NOMO-1 treated with dmso at 0.1 percent for 144 hours (cell line): ENCODE measurements around the gene TRMT61A.

Experiments used
- DNase-seq: peaks from one replicate; lab custom pipeline; 2025; ENCODE audit not compliant: unreplicated experiment; lab: John Stamatoyannopoulos, UW

TRMT61A gene

GRCh38 chr14:103528587-103529382 is at the start of gene TRMT61A:
TRMT61A (plus strand) TSS chr14:103529196; CDS start chr14:103529979, 783 bp downstream.
- peak; percentile 40 for DNase-seq

DNA sequence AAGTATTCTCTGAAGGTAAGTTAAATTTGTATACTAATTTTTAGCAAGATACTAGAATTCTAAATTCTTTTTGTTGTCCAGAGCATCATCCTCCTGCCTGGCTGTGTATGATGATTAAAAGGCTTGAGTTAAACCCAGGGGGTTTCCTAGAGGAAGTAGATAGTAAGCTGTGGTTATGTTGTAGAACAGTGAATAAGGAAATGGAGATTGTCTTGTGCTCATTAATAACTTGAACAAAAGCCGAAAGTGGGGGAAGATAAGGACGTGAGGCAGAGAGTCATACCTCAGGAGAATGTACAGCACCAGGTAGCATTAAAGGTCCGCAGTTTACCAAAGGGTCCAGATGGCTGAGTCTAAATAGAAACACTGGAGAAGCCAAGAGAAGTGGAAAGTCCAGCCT is 48.4 kb upstream of the TRMT61A start:
- DNase-seq: peak; percentile 2

GRCh38 chr14:103483600-103483999 is 45.4 kb upstream of the TRMT61A start:
- DNase-seq: no peak

GRCh38 chr14:103485504-103485903 is 43.5 kb upstream of the TRMT61A start:
- DNase-seq: no peak

DNA sequence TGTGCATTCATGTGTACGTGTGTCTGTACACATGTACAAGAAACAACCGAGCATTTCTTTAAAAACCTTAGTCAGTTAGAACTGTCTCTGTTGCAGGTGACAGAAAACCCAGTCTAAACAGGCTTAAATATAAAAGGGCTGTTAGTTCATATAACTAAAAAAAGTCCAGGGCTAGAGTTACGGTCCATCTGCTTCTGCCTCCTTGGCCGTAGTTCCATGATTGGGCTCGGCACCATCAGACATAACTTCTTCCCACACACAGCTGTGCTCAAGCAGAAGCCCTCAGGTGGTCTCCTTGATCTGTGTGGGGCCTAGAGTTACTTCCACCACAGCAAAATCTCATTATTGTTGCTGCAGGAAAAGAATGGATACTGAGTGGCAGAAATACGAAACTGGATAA is 40.9 kb upstream of the TRMT61A start:
- DNase-seq: no peak

- DNase-seq: no peak
Observed at GRCh38 chr14:103488960-103489359, 40.0 kb upstream of the TRMT61A start.

DNA sequence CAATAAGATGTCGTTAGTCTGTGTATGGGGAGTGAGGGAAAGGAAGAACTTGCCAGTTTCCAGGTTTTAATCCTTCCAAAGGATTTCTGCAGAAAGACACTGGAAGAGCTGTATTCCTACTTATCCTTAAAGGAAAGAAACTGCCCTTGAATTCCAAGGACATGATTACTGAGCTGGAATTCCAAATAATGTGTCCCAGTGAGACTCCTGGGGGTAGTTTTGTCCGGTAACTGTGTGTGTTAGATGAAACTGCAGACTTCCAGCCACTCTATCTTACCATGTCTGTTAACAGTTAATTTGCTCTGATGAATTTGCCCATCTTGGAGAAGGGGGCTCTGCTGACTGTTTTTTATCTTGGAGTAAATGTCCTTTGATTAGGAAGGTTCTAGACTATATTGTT is 39.4 kb upstream of the TRMT61A start:
- DNase-seq: no peak

- no peak for DNase-seq
Observed at GRCh38 chr14:103491691-103492090, 37.3 kb upstream of the TRMT61A start.

DNA sequence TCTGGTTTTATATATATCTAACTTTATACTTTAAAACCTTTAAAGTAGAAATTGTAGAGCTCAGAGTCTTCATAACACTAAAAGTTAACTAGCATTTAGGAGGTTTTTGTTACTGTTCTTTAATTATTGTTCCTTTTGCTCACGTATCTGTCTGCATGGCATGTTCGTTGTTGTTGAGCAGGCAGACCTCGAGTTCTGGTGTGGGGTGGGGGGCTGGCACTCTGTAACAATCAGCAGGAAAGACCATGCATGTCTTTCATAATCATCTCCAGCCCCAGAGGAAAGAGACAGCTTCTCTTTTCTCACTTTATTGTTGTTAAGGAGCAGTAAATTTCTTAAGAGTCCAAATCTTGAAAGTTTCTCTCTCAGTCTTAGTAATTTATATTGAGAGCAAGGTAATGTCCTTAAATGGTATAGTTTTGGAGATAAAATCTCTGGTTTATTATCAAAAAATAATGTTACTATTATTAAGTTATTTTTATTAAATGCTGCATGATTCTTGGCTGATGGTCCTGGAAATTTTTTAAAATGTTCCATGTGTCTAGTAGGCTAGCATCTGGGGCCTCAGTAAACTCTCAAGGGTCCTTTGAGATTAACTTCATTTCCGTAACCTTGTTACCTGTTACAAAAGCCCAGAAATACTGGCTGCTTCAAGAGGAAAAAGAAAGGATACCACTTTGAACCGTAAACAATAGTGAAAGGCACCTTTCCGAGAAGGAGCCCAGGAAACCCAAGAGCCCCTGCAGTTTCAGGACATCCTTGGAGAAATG is 36.7 kb upstream of the TRMT61A start:
- no peak for DNase-seq

- no peak for DNase-seq
Observed at GRCh38 chr14:103495854-103496253, 33.1 kb upstream of the TRMT61A start.

- DNase-seq: no peak
Observed at GRCh38 chr14:103496776-103497175, 32.2 kb upstream of the TRMT61A start.

- DNase-seq: no peak
Observed at GRCh38 chr14:103499709-103500108, 29.3 kb upstream of the TRMT61A start.

DNA sequence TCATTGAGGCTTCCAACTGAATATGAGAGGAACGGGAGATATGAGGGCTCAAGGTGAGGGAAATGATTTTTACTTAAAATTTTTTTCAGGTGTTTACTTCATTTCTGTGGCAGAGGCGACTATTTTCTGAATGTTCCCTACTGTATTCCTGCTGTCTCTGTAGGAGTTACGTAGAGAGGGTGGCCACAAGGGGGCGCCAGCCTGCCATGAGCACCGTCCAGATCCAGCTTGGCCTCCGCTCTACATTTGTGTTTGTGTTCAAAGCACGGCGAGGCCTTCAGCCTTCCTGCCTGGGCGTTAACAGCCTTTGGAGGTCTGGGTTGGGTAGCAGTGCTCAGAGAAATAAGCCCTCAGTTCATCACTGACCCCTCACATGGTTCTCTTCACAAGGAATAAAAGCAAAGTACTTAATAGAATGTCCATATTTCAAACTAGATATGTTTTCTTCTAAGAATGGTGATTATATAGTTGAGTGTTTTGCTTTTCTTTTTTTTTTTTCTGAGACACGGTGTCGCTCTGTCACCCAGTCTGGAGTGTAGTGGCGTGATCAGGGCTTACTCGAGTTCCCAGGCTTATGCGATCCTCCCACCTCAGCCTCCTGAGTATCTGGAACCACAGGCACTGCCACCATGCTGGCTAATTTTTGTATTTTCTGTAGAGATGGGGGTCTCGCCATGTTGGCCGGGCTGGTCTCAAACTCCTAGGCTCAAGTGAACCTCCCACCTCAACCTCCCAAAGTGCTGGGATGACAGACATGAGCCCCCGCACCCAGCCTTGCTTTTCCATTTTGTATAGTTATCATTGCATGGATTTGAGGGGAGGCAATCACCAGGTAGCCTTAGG is 28.6 kb upstream of the TRMT61A start:
- peak; percentile 35 for DNase-seq

DNA sequence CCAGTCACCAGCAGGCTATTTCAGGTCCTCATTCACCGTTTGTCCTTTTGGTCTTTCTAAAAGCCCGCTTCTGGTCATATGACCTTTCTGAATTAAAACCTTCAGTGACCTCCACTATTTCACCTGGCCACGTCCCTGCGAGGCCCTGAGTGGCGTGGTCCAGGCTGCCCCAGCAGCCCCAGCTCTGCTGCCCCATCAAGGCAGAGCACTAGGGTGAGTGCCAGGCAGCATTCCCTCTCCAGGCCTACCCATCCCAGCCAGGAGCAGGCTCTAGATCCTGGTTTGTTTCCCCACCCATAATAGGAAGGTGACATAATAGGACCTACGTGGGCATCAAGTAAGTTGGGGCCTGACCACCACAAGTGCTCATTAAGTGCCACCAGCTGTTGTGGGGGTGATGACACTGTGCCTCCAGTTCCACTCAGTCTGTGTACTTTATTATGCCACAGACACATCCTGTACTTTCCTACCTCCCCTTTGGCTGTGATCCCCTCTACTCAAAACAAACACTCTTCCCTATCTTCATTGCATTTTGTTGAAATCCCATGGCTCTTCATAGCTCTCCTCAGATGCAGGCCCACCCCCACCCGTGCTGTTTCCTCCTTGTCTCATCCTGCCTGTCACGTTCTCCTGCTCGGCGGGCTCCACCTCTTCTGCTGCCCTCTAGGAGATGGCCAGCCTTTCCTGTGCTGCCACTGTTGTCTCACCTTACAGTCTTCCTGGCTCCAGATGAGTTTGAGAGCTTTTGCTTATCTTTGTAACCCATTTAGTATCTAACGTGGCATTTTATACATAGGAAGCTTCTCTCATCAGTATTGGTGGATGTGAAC is 27.7 kb upstream of the TRMT61A start:
- DNase-seq: no peak

DNA sequence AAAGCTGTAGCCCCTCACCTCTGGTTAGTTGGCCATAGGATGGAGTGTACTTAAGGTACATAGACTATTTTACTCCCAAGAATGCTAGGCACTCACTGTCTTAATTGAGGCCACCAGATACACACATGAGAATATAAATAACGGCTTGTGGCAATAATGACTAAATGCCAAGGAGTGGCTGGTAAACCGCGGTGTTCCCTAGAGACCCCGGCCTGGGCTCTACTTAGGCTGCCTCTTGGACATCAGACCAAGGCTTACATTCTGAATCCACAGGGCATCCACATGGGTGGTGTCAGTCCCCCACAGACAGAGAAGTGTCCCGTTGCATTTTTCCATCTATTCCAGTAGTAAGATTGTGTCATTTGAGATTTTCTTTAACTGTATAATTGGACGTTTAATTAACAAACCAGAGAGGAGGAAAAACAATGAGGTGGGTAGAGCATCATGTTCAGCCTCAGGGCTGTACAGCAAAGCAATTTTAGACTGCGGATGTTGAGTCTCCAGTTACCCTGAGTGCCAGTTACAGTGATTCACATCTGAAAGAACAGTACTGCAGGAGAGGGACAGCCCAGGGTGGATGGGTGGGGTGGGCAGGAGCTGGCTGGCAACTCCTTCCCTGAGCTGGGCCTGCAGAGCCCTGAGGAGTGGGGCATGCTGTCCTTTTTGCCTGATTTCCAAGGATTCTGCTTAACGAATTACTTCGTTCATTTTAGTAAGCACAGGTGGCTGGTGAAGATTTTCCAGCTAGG is 26.9 kb upstream of the TRMT61A start:
- no peak for DNase-seq

DNA sequence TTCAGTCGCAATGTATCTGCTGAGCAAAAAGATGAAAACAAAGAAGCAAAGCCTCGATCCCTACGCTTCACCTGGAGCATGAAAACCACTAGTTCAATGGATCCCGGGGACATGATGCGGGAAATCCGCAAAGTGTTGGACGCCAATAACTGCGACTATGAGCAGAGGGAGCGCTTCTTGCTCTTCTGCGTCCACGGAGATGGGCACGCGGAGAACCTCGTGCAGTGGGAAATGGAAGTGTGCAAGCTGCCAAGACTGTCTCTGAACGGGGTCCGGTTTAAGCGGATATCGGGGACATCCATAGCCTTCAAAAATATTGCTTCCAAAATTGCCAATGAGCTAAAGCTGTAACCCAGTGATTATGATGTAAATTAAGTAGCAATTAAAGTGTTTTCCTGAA is 26.1 kb upstream of the TRMT61A start:
- no peak for DNase-seq

- no peak for DNase-seq
Observed at GRCh38 chr14:103503296-103503695, 25.7 kb upstream of the TRMT61A start.

DNA sequence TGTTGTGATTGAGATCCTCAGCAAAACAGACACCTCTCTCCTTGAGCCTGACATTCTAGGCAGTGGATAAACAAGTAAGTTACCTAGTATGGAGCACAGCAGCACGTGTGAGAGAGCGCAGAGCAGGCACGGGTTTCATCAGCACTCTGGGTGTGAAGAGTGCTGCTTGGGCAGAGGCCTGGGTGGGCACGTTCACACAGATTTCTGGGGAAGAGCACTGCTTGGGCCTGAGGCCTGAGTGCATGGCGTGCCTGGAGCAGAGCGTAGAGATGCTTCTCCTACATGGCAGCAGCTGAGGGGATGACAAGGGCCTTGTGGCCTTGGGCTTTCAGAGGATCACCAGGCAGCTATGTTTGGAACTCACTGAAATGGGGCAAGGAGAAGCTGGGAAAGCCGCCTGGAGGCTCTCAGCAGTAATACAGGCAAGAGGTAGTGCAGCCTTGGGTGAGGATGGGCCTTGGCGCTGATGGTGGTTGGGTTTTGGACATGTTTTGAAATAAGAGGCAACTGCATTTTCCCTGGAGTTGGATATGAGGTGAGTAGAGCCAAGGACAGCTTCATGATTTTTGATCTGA is 23.9 kb upstream of the TRMT61A start:
- no peak for DNase-seq

GRCh38 chr14:103507751-103508150 is 21.2 kb upstream of the TRMT61A start:
- no peak for DNase-seq
